Neural crest cell (in vitro differentiated cells): Measurements from ENCODE around the gene DNAI4. TPM values are rescaled to one million over a fixed set of nuclear protein-coding genes. Genes with fewer than 3 reads are reported as not detected.
"Not testable (repeated sequence)": the region's sequence is repeated elsewhere in the genome, so short reads cannot be mapped to it uniquely, and the experiment has no call there.

Experiments
- DNase-seq: peaks from one replicate; pipeline ENCODE4 v3.0.0; 2021; ENCODE audit warnings: low read depth, mixed read lengths, low spot score
- H3K27ac Mint-ChIP-seq: one replicate; pipeline ENCODE4 v1.8.0; 2021; ENCODE audit warnings: mild to moderate bottlenecking, mixed read lengths; ENCODE audit not compliant: unreplicated experiment
- H3K27me3 Mint-ChIP-seq: 2 replicates; pipeline ENCODE4 v1.8.0; 2021; ENCODE audit warnings: low read depth, mild to moderate bottlenecking, mixed read lengths
- H3K36me3 Mint-ChIP-seq: 2 replicates; pipeline ENCODE4 v1.8.0; 2021; ENCODE audit warnings: low read depth, mild to moderate bottlenecking, mixed read lengths
- H3K4me1 Mint-ChIP-seq: 2 replicates; pipeline ENCODE4 v1.8.0; 2021; ENCODE audit warnings: mixed read lengths
- H3K4me3 Mint-ChIP-seq: one replicate; pipeline ENCODE4 v1.8.0; 2021; ENCODE audit warnings: mild to moderate bottlenecking, mixed read lengths
- H3K9me3 Mint-ChIP-seq: 2 replicates; pipeline ENCODE4 v1.8.0; 2021; ENCODE audit warnings: mixed read lengths
- CTCF ChIP-seq: fragments of 200-600 bp; sonication (generic); conservative IDR thresholded peaks from 2 replicates; pipeline ENCODE4 v1.5.0; 2021; ENCODE audit warnings: antibody characterized with exemption, mild to moderate bottlenecking
- total RNA-seq: library from RNA; stranded (reverse); gene quantifications from 2 replicates; pipeline ENCODE4 v1.2.1, GENCODE V29; 2021

The DNAI4 gene
- total RNA-seq, 1 donor from 2014 or later = 8.0 TPM

- TF ChIP-seq CTCF = no peak
- H3K27ac Mint-ChIP-seq = no peak overlapping the region
- H3K36me3 Mint-ChIP-seq = no peaks in the 10 kb centered on the region
- H3K27me3 Mint-ChIP-seq = no peaks in the 10 kb centered on the region
- no peaks in the 10 kb centered on the region for H3K4me1 Mint-ChIP-seq
- no peaks in the 10 kb centered on the region for H3K9me3 Mint-ChIP-seq
- H3K4me3 Mint-ChIP-seq = no peak overlapping the region
- DNase-seq = no peak
These were observed 93.0 kb downstream of the DNAI4 start for GRCh38 chr1:66831529-66832239.

- Mint-ChIP-seq H3K4me1 (no peaks in the 10 kb centered on the region), H3K36me3 (peaks cover 5% of the 10 kb centered on the region), H3K4me3 (no peak overlapping the region), H3K27ac (no peak overlapping the region), H3K27me3 (no peaks in the 10 kb centered on the region), H3K9me3 (no peaks in the 10 kb centered on the region)
- no peak for DNase-seq
- TF ChIP-seq CTCF = no peak
These were observed 99.9 kb downstream of the DNAI4 start for GRCh38 chr1:66824771-66825170.

GRCh38 chr1:66809736-66810326 is 114.8 kb downstream of the DNAI4 start:
- TF ChIP-seq CTCF = no peak
- no peak for DNase-seq
- no peak overlapping the region for H3K27ac Mint-ChIP-seq
- H3K4me3 Mint-ChIP-seq = no peak overlapping the region
- no peaks in the 10 kb centered on the region for H3K27me3 Mint-ChIP-seq
- H3K9me3 Mint-ChIP-seq = peaks cover 6% of the 10 kb centered on the region
- no peaks in the 10 kb centered on the region for H3K4me1 Mint-ChIP-seq
- H3K36me3 Mint-ChIP-seq = no peaks in the 10 kb centered on the region

- Mint-ChIP-seq H3K27ac (no peak overlapping the region), H3K36me3 (no peaks in the 10 kb centered on the region), H3K4me1 (no peaks in the 10 kb centered on the region), H3K27me3 (no peaks in the 10 kb centered on the region), H3K4me3 (no peak overlapping the region), H3K9me3 (peaks cover 6% of the 10 kb centered on the region)
- TF ChIP-seq CTCF = no peak
- DNase-seq = no peak
These were observed 115.4 kb downstream of the DNAI4 start for GRCh38 chr1:66809245-66809644.

- H3K27ac Mint-ChIP-seq, H3K4me1 Mint-ChIP-seq, H3K36me3 Mint-ChIP-seq, H3K27me3 Mint-ChIP-seq, H3K4me3 Mint-ChIP-seq, DNase-seq, H3K9me3 Mint-ChIP-seq: not testable (repeated sequence)
These were observed 128.8 kb downstream of the DNAI4 start for GRCh38 chr1:66795839-66796238.
